Left cardiac atrium (tissue), 4 donors: ENCODE results near the gene TFIP11. TPM values are rescaled to one million over a fixed set of nuclear protein-coding genes. Genes with fewer than 3 reads are reported as not detected.
A peak's percentile ranks its signal among the peaks of the same experiment; 100 is the strongest.

Experiments used
- ATAC-seq, 2 donors: fragments of 200-7000 bp; cut with Tn5 transposase; one replicate each; pipeline ENCODE4 v1.9.1; 2020; ENCODE audit warnings: mild to moderate bottlenecking in 2 of 2, moderate library complexity in 2 of 2
- DNase-seq: peaks from one replicate; pipeline ENCODE4 v3.0.0-alpha.2; 2020
- intact Hi-C, 2 donors: fragments of 100-400 bp; cut with DNase I; formaldehyde crosslinking; loops; one replicate each; pipeline versions ENCODE4 v1.14.1 to v1.15.1; 2022 to 2023
- total RNA-seq, 2 donors: library from RNA; stranded (reverse); fragmentation: NEBNext Ultra II Directional; extraction: Animal tissue kit (Norgen Biotek cat#: 25700); gene quantifications; one replicate each; pipeline ENCODE4 v1.2.1, GENCODE V29; 2021
- donor health status: DM: no; HTN: yes; CAD: no.
- donor health status: DM: no; HTN: yes; CAD: no; lungs with severe emphysema.
- donor health status: DM: yes; HTN: yes; CAD: no.
- donor health status: Dilated cardiomyopathy.

Gene TFIP11
- total RNA-seq, 2 donors from 2014 or later = 19.9 to 20.4 TPM

DNA sequence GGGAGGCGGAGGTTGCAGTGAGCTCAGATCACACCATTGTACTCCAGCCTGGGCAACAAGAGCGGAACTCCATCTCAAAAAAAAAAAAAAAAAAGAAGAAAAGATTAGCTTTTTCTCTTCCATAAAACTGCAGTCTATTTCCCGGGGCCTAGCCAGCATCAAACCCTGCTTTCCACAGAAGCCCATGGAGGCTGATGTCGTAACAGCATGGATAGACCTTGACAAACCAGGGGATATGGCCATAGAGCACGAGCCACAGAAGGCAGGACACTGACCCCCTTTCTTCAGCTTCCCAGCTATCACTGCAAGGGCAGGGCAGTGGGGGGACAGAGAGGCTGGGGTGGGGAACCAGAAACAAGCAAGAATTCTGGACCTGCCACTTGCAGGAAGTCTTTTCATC, 50.2 kb downstream of the TFIP11 start:
- no peak for ATAC-seq
- DNase-seq = no peak
- intact Hi-C loops = loop anchor here in 1 of 2 donors (5.0 kb wide), 1 partner anchor 65 kb away; no protein-coding TSS in a partner anchor

DNA sequence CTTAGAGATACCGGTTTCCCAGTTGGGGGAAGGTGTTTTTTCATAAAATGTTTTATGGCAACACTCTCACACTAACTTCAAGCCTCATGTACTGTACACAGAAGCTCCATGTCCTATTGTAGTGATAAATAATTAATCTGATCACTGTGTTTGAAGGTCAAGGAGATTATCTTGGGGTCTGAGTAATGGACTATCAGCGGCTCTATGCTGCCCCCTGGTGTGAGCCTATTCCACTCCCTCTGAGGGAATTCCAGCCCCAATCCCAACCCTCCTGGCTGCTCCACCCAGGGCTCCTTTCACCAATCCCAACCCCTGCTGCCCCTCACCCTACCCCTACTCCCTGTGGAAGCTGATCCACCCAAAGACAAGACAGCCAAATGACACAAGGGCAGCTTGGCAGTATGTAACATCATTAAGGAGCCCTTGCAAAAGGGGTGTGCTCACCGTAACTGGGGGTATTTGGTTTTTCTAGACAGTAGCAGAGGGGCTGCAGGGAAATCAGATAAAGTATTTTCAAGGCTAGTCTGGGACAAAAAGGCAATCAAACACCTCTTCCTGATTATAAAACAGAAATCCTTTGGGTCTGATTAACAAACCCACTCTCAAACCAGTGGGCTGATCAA, 51.0 kb downstream of the TFIP11 start:
- intact Hi-C loops = loop anchor here (2.0 to 5.0 kb wide), 3 partner anchors 62 to 96 kb away; no protein-coding TSS in a partner anchor
- DNase-seq (peak; percentile 66), ATAC-seq (peak; percentile 70 to 81)

DNA sequence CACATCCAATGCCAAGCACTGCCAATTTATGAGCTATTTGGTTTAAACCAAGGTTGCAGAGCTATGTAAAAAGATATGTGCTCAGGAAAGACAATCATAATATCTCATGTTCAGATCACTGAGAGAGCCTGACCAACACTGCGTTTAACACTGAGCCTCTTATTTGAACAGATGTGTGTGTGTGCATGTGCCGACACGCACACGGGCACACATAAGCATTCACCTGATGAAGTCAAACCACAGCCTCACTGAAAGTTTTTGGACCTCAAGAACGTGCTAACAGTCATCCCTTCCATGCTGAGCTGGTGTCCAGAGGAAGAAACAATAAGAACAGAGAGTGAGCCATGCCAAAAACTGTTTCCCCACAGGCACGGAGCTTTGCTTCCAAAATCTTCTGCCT, 52.1 kb downstream of the TFIP11 start:
- intact Hi-C loops = loop anchor here (2.0 to 5.0 kb wide), 3 partner anchors 61 to 95 kb away; no protein-coding TSS in a partner anchor

DNA sequence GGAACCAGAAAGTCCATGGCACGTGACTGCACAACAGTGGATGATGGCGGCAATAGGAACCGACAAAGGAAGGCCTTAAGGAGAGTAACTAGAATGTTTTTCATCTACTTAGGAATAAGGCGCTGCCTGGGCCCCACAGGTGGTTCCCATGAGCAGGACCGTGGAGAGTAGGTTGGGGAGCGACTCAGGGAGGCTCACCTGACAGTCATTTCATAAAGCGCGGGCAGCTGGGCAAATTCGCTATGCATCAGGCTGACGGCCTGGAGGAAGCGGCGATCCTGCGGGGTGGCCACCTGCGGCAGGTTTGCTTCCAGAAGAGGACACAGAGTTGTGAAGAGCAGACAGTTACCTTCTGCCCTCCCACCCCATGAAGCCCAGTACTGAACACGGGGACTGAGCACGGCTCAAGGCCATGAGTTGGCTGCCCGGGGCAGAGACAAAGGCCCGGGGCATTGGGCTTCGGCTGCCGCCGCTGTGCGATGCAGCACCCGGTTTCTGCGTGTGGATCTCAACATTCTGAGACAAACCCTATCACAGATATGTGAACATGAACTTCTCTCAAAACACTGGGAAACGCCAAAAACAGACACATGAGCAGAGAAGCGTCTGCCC, 54.5 kb downstream of the TFIP11 start:
- no peak for ATAC-seq
- intact Hi-C loops = no loop called here
- no peak for DNase-seq

More for the DNA sequence above, 52.1 kb downstream of the TFIP11 start:
- DNase-seq (no peak), ATAC-seq (no peak)

DNA sequence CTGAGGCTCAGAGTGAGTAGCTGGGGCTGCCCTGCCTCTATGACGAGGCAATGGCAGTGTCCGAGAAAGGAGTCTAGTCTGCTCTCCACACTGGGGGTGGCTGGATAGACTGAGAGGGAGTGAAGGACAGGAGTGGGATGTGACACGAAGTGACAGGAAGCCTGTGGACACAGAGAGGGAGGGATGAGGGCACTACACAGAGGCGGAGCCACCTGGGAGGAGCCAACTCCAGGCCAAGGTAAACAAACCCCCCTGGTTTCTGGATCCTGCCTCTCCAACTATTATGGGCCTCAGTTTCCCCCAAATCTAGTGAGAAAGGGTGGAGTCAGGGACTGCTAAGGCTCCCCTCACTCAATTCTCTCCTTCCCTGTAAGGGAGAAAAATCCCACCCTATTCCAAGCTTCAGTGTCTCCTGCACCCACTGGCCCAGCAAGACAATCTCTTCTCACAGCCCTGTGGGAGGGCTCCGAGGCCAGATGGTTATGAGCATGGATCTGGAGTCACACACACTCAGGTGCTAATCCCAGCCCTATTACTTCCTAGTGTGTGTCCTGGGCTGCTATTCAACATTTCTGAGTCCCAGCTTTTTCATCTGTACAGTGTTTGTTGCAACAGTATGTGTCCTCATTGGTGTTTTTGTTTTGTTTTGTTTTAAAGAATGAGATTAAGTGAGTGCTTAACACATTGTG, 58.3 kb downstream of the TFIP11 start:
- intact Hi-C loops = no loop called here
- DNase-seq (no peak), ATAC-seq (no peak)

DNA sequence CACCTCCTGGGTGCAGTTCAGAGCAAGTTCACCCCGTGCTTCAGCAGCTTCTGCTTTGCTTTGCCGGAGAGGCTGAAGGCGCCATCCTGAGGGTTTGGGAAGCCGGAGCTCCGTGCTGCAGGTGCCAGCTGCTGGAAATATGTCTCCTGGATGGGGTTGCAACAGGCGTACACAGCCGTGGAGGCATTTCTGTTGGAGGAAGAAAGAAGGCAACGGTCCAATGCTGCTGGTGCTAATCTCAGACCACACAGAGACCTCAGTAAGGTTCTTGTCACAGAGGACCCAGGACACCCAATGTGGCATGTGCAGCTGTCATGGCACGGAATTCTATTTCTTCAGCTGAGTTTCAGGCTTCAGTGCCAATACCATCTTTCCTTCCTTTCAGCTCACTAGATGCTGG, 59.1 kb downstream of the TFIP11 start:
- no peak for ATAC-seq
- no peak for DNase-seq
- intact Hi-C loops = no loop called here

DNA sequence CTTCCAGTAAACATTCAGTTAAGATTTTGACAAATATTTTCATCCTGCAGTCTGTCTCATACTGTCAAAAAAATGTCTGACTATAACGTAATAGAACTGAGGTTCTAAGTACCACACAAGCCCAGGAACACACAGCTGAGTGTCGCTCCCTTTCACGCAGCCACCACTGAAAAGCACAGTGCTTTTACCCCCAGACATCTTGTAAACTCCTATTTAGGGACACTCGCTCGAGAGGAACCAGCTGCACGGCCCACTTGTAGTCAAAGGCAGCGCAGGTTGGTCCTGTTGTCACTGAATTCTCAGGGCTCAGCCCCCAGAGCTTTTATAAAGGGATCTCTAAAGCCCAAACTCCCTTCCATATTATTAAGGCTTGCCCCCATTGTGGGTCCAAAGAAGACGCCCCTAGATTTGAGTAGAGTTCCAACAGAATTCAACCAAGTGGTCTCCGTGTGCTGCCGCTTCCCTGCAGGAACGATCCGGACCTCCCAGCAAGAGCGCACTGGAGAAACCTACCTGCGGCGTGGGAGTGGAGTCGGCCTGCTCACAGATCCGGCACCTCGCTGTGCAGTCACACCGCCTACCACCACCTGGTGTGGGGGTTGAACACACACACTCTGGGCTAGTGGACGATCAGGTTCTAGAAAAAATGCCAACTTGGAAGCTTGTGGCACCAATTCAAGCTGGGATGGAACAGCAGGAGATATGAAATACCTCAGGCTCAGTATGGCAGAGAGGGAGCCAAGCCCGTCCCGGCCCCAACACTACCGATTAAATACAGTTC, 59.8 kb downstream of the TFIP11 start:
- ATAC-seq = no peak
- intact Hi-C loops = no loop called here
- DNase-seq = no peak

DNA sequence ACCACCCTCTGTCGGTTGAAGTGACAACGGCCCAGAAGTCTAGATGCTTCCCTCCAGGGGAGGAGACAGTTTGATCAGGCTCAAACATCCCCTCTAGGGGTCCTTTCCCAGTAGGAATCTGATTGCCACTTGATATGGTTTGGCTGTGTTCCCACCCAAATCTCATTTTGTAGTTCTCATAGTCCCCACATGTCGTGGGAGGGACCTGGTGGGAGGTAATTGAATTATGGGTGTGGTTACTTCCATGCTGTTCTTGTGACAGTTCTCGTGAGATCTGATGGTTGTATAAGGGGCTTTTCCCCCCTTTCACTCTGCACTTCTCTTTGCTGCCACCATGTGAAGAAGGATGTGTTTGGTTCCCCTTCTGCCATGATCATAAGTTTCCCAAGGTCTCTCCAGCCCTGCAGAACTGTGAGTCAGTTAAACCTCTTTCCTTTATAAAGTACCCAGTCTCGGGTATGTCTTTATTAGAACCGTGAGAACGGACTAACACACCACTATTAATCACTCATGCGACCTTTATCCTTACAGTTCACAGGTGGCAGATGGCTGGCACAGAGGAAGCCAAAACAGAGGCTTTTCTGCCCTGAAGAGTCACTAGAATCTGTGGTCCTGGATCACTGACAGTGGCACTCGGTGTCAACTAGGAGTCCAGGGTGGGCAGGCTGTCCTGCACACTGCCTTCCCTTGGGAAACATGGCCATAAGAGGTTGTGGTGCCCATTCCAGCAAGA, 61.7 kb downstream of the TFIP11 start:
- intact Hi-C loops = no loop called here
- no peak for DNase-seq
- no peak for ATAC-seq

DNA sequence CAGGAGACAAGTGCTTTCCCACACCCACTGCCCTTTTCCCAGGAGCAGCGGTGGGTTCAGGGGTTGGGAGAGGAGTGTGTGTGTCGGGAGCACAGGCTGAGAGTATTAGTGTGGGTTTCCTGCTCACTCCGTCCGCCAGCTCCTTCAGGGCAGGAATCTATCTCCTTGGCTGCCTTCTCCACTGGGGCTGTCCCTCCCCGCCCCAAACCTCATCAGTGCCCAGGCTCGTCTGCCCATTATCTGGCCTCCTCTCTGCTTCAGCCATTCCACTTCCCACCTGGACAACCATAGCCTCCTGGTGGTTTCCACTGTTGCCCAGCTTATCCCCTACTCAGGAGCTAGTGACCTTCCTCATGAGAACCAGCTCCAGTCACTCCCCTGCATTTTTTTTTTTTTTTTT, 63.3 kb downstream of the TFIP11 start:
- intact Hi-C loops = no loop called here
- DNase-seq (no peak), ATAC-seq (peak in 1 of 2 donors; percentile 13)

DNA sequence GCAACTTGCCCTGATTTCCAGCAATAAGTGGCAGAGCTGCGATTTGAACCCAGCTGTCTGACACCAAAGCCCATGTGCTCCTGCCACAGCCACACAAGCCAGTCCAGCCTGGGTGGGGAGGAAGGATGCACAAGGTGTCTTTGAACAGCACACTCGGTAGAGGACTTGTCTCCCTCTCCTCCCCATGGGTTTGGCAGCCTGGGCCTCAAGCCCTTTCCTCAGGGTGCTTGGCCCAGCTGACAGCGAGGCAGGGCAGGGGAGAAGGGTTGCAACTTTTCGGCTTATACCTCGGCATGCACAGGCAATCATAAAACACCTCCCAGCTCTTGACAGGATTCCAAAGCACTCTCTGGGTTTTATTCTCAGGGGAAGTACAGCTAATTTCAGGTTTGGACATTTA, 63.9 kb downstream of the TFIP11 start:
- DNase-seq (no peak), ATAC-seq (peak in 1 of 2 donors; percentile 53)
- intact Hi-C loops = no loop called here

DNA sequence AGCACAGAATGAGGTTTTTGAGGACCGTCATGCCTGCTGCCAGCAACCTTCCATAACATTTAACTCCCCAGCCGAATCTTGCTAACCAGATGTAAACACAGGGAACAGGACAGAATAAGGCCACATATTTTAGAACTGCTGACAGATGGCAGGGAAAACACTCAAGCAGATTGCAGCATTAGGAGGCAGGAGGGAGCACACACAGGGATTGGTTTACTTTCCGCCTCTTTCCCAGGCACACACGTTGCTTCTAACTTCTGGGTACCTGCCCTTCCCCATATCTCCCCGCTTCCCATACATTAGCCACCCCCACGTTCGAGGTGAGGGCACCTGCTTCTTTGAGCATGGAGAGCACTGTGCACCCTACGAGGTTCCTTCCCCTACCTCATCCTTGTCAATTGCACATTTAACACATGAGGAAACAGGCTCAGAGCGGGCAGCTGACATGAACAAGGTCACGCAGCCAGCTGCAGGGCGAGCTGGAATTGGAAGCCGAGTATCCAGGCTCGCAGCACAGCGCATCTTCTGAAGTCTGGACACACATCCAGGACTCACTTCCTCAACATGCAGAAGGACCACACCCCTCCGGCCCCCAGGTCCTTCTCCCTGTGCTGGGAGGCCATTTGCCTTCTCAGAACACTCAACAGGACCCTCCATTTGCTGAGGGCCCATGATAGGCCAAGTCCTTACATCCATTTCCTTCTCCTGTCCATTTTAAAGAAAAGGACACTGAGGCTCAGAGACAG, 64.5 kb downstream of the TFIP11 start:
- no peak for DNase-seq
- no peak for ATAC-seq
- intact Hi-C loops = no loop called here

DNA sequence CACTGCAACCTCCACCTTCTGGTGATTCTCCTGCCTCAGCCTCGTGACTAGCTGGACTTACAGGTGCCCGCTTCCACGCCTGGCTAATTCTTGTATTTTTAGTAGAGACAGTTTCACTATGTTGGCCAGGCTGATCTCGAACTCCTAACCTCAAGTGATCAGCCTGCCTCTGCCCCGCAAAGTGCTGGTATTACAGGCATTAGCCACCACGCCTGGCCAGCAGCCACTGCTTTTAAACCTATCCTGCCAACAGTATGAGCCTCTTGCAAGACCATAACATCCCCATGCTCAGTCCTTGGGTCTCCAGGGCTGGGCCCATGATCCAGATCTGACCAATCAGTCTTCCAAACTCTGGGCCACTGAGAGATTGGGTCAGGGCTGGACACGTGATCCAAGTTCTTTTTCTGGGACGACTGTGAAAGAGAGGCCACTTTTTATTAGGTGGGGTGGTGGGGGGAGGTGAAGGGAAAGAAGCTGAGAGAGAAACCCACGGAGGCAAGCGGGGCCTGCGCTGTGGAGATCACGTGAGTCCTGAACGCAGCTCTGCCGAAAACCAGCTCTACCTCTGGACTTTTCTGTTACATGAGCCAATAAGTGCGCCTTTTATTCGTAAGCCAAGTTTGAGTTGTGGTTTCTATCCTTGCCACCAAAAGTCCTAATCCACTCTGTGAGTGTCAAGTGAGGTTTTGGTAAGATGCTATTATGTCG, 65.3 kb downstream of the TFIP11 start:
- ATAC-seq (no peak), DNase-seq (no peak)
- intact Hi-C loops = no loop called here

DNA sequence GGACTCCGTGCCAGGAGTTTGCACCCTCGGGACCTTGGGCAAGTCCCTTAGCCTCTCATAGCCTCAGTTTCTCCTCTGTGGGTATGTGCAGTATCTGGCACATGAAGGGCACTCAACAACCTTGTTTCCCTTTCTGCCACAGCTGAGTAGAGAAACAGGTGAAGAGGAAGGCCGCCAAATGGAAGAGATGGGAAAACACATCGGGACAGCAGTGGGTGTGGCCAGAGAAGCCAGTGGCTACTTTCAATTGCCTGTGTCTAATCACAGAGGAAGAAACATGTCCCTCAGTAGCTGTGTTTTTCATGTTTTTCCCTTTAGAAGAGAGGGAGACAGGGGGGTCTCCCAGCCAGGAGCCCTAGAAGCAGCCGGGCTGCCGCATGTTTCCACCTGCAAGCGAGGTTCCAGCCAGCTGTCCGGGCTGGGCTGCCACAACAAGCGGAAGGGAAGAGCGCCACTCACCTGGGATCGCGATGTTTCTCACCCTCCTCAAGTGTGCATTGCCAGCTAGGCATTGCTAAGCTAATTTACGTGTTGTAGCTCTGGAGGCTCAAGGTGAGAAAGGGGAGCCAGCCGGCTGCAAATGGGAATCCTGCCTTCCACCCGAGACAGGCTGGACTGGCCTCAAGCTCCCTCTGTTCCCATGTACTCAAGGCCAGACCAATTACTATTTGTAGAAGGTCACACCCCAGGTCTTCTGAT, 66.5 kb downstream of the TFIP11 start:
- intact Hi-C loops = no loop called here

DNA sequence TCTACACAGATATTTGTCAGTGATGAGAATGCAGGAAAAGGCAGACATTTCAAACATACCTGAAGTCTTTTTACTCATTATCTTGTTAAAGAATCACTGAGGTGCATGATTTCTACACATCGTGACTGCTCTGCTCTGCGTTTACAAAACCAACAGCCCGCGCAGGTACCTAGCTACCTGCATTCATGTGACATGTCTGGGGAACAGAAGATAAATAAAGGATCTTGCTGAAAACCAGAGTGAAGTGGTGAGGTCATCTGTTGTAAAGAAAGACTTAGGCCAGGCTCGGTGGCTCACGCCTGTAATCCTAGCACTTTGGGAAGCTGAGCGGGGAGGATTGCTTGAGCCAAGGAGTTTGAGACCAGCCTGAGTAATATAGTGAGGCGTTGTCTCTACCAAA, 67.5 kb downstream of the TFIP11 start:
- no peak for ATAC-seq
- intact Hi-C loops = no loop called here
- DNase-seq = no peak

More for the DNA sequence above, 66.5 kb downstream of the TFIP11 start:
- DNase-seq (no peak), ATAC-seq (no peak)

DNA sequence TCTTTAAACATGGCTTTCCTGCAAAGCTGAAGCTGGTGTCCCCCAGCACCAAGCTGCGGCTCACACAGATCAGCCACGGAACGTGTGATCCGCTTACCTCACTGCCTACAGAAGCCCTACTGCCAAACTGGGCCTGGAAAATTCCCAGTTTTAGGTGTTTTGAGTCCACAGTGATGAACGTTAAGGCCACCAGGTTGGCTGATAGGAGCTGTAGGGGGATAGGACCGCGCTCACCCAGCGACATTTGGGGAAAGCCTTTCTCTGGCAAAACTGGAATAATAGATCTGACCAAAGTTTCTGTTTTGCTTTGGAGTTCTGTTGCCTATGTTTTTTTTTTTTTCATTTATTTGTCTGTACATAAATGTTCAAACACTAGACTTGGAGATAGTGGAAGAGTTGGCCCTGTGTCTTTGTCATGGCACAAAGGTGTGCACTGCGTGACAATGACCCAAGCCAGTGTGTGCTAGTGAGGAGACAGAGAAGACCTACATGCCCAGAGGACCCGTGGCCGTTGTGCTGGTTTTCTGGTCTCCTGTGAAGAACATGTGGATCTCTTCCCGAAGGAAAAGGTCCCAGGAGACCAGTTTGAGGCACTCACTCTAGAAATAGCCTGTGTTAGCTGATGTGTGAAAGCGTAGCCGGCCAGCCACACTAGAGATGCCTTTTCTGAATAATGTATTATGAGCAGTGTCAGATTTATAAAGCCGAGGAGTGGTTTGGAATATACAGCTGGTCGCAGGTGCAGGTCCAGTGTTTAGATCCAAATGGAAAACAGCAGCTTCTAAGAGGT, 68.2 kb downstream of the TFIP11 start:
- ATAC-seq = no peak
- DNase-seq = no peak
- intact Hi-C loops = no loop called here

DNA sequence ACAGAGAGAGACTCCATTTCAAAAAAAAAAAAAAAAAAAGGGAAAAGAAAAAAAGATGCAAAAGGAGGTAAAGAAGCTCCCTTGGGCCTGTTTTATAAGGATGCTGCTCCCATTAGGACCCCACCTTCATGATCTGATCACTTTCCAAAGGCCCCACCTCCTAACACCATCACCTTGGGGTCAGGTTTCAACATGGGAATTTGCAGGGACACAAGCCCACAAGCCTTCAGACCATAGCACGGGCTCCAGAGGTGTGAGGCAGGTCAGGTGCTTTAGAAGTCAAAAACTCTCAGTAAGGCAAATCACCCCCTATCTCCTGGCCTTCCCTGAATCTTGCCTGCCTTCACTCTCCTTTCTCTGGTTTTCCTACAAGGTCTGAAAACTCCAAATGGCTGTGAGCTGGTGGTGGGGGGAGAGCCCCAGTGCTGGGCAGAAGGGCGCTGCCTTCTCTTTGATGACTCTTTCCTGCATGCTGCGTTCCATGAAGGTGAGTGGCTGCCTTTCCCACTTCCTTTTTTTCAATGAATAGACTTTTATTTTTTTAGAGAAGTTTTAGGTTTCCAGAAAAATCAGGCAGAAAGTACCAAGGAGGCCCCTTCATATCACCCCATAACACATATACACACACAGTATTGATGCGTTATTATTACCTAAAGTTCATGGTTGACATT, 70.1 kb downstream of the TFIP11 start:
- intact Hi-C loops = no loop called here
- ATAC-seq = no peak
- no peak for DNase-seq
